Astrocyte (in vitro differentiated cells and primary cell): ENCODE data around the gene MUC3A. TPM values are rescaled to one million over a fixed set of nuclear protein-coding genes. Genes with fewer than 3 reads are reported as not detected.
"Not testable (repeated sequence)": the region's sequence is repeated elsewhere in the genome, so short reads cannot be mapped to it uniquely, and the experiment has no call there.

Experiments used
- DNase-seq: peaks from one replicate; pipeline ENCODE4 v3.0.0-alpha.2; 2010; ENCODE audit warnings: low read depth
- FAIRE-seq: peaks from 2 replicates; lab custom pipeline; 2011; peaks lifted over from hg19 to GRCh38; lab: Jason Lieb, UNC
- H2AFZ ChIP-seq: 2 replicates; pipeline ENCODE4 v1.6.0; 2012; ENCODE audit warnings: low read depth, low read length, inconsistent platforms
- H3K27ac ChIP-seq: 2 replicates; pipeline ENCODE4 v1.5.1; 2011; ENCODE audit warnings: low read depth, low read length, inconsistent platforms
- H3K27me3 ChIP-seq: 2 replicates; pipeline ENCODE4 v1.6.0; 2011; ENCODE audit warnings: low read length, inconsistent platforms; ENCODE audit not compliant: insufficient read depth
- H3K36me3 ChIP-seq: 2 replicates; pipeline ENCODE4 v1.5.1; 2011; ENCODE audit warnings: low read length, inconsistent platforms; ENCODE audit not compliant: insufficient read depth
- H3K4me1 ChIP-seq: 2 replicates; pipeline ENCODE4 v1.5.1; 2011; ENCODE audit warnings: low read length, inconsistent platforms; ENCODE audit not compliant: insufficient read depth
- H3K4me2 ChIP-seq: 2 replicates; pipeline ENCODE4 v1.6.0; 2012; ENCODE audit warnings: low read length, inconsistent platforms
- H3K4me3 ChIP-seq: 2 replicates; pipeline ENCODE4 v1.5.1; 2011; ENCODE audit warnings: low read depth, mild to moderate bottlenecking, low read length, inconsistent platforms; ENCODE audit not compliant: insufficient read depth
- H3K79me2 ChIP-seq: 2 replicates; pipeline ENCODE4 v1.6.0; 2012; ENCODE audit warnings: mild to moderate bottlenecking, low read length, inconsistent platforms; ENCODE audit not compliant: insufficient read depth
- H3K9ac ChIP-seq: 2 replicates; pipeline ENCODE4 v1.6.0; 2012; ENCODE audit warnings: mild to moderate bottlenecking, low read length, inconsistent platforms
- H3K9me3 ChIP-seq: 2 replicates; pipeline ENCODE4 v1.5.1; 2012; ENCODE audit warnings: low read depth, mild to moderate bottlenecking, low read length, inconsistent platforms; ENCODE audit not compliant: insufficient read depth
- H4K20me1 ChIP-seq: 2 replicates; pipeline ENCODE4 v1.6.0; 2012; ENCODE audit warnings: low read length, inconsistent platforms; ENCODE audit not compliant: insufficient read depth
- H3K27ac Mint-ChIP-seq: one replicate; pipeline ENCODE4 v1.8.0; 2021; ENCODE audit warnings: mild to moderate bottlenecking, mixed read lengths; ENCODE audit not compliant: unreplicated experiment
- H3K27me3 Mint-ChIP-seq: one replicate; pipeline ENCODE4 v1.8.0; 2021; ENCODE audit warnings: low read depth, mixed read lengths; ENCODE audit not compliant: unreplicated experiment
- H3K36me3 Mint-ChIP-seq: one replicate; pipeline ENCODE4 v1.8.0; 2021; ENCODE audit warnings: low read depth, mixed read lengths; ENCODE audit not compliant: unreplicated experiment
- H3K4me1 Mint-ChIP-seq: one replicate; pipeline ENCODE4 v1.8.0; 2021; ENCODE audit warnings: low read depth, mixed read lengths; ENCODE audit not compliant: unreplicated experiment
- H3K4me3 Mint-ChIP-seq: one replicate; pipeline ENCODE4 v1.8.0; 2021; ENCODE audit warnings: mild to moderate bottlenecking, moderate library complexity, mixed read lengths; ENCODE audit not compliant: unreplicated experiment
- H3K9me3 Mint-ChIP-seq: one replicate; pipeline ENCODE4 v1.8.0; 2021; ENCODE audit warnings: mild to moderate bottlenecking, mixed read lengths; ENCODE audit not compliant: unreplicated experiment
- EZH2 ChIP-seq: IDR thresholded peaks from 2 replicates; pipeline ENCODE4 v1.6.1; 2012; ENCODE audit warnings: mild to moderate bottlenecking, low read length, inconsistent platforms; ENCODE audit not compliant: insufficient read depth
- total RNA-seq: library from RNA; stranded (reverse); gene quantifications from 2 replicates; pipeline ENCODE4 v1.2.1, GENCODE V29; 2021
- TF ChIP-seq, protein P1 (sequence below): IDR thresholded peaks from 2 replicates; pipeline ENCODE4 v1.5.1; 2011; ENCODE audit warnings: low read depth, mild to moderate bottlenecking, inconsistent platforms, low read length, moderate library complexity; ENCODE audit not compliant: insufficient read depth

The MUC3A gene
- total RNA-seq, 1 donor from 2014 or later, result 0.61 TPM

DNA sequence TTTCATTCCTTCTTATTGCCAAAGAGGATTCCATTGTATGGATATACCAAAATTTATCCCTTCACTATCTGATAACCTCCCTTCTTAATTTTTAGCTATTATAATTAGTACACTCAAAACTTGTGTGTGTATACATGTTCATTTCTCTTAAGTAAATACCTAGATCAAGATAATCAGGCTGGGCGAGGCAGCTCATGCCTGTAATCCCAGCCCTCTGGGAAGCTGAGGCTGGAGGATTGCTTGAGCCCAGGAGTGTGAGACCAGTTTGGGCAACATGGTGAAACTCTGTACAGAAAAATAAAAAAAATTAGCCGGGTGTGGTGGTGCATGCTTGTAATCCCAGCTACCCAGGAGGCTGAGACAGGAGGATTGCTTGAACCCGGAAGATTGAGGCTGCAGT is 37.9 kb upstream of the MUC3A start:
- Mint-ChIP-seq H3K27ac (no peak overlapping the region), H3K27me3 (peaks cover 3% of the 10 kb centered on the region), H3K36me3 (no peaks in the 10 kb centered on the region), H3K9me3 (peaks cover 6% of the 10 kb centered on the region), H3K4me1 (peaks cover 1% of the 10 kb centered on the region), H3K4me3 (no peak overlapping the region)
- Histone ChIP-seq H3K4me2 (no peak overlapping the region), H3K4me3 (no peak overlapping the region), H3K27ac (no peak overlapping the region), H3K9me3 (no peaks in the 10 kb centered on the region), H2AFZ (no peak overlapping the region), H4K20me1 (no peaks in the 10 kb centered on the region), H3K9ac (no peak overlapping the region), H3K4me1 (no peaks in the 10 kb centered on the region), H3K36me3 (no peaks in the 10 kb centered on the region), H3K79me2 (no peaks in the 10 kb centered on the region), H3K27me3 (peaks cover 2% of the 10 kb centered on the region)
- FAIRE-seq (no peak), DNase-seq (no peak)
- TF ChIP-seq EZH2, result no peak
- TF ChIP-seq, protein P1, sequence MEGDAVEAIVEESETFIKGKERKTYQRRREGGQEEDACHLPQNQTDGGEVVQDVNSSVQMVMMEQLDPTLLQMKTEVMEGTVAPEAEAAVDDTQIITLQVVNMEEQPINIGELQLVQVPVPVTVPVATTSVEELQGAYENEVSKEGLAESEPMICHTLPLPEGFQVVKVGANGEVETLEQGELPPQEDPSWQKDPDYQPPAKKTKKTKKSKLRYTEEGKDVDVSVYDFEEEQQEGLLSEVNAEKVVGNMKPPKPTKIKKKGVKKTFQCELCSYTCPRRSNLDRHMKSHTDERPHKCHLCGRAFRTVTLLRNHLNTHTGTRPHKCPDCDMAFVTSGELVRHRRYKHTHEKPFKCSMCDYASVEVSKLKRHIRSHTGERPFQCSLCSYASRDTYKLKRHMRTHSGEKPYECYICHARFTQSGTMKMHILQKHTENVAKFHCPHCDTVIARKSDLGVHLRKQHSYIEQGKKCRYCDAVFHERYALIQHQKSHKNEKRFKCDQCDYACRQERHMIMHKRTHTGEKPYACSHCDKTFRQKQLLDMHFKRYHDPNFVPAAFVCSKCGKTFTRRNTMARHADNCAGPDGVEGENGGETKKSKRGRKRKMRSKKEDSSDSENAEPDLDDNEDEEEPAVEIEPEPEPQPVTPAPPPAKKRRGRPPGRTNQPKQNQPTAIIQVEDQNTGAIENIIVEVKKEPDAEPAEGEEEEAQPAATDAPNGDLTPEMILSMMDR, result no peak

DNA sequence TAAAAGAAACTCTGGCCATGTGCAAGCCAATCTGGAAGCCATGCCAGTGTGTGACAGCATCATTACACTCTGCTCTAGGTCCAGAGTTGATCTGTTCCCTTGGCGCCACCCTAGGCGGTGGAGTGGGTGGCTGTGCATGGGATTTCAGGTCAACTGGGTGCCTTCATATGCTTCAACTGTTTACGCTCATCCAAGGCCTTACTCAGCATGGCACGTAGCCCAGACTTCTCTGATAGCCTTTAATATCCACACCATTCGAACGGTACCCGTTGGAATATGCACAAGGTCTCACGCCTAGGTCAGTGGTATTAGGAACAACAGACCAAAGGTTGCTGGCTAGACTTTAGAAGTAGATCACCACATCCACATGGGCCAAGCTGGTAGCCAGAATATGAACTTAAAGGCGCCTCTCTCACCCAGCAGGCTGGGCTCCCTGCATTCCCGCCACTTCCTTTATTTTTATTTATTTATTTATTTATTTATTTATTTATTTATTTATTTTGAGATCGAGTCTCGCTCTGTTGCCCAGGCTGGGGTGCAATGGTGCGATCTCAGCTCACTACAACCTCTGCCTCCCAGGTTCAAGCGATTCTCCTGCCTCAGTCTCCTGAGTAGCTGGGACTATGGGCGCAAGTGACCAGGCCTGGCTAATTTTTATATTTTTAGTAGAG is 35.0 kb upstream of the MUC3A start:
- peaks cover 2% of the 10 kb centered on the region for H3K27me3 ChIP-seq
- no peaks in the 10 kb centered on the region for H3K79me2 ChIP-seq
- H3K9me3 ChIP-seq, result no peaks in the 10 kb centered on the region
- TF ChIP-seq EZH2, result no peak
- TF ChIP-seq, protein P1, result no peak
- no peaks in the 10 kb centered on the region for H4K20me1 ChIP-seq
- FAIRE-seq (peak; percentile 9), DNase-seq (no peak)
- H3K36me3 ChIP-seq, result no peaks in the 10 kb centered on the region
- no peak overlapping the region for H3K4me2 ChIP-seq
- no peak overlapping the region for H3K27ac ChIP-seq
- H3K4me1 Mint-ChIP-seq, result peaks cover 1% of the 10 kb centered on the region
- H3K4me3 Mint-ChIP-seq, result no peak overlapping the region
- no peaks in the 10 kb centered on the region for H3K4me1 ChIP-seq
- no peak overlapping the region for H2AFZ ChIP-seq
- H3K4me3 ChIP-seq, result no peak overlapping the region
- peaks cover 3% of the 10 kb centered on the region for H3K27me3 Mint-ChIP-seq
- H3K36me3 Mint-ChIP-seq, result no peaks in the 10 kb centered on the region
- H3K9me3 Mint-ChIP-seq, result peaks cover 3% of the 10 kb centered on the region
- no peak overlapping the region for H3K9ac ChIP-seq
- no peak overlapping the region for H3K27ac Mint-ChIP-seq

DNA sequence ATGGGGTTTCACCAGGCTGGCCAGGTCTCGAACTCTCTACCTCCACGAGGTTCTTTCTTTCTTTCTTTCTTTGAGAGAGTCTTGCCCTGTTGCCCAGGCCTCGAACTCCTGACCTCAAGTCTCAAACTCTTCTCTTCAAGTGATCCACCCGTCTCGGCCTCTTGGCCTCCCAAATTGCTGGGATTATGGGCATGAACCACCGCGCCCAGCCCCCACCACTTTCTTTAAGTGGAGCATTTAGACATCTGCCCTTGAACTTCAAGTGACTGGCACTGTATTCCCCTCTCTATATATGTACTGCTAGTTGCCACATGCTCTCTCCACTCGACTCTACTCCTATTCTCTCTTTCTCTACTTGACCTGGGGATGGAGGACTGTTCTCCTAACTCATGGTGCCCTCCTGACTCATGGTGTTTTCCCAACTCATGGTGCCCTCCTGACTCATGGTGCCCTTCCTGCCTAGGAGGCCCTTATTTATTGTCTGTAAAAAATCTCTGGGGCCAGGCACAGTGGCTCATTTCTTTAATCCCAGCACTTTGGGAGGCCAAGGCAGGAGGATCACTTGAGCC is 34.4 kb upstream of the MUC3A start:
- no peak overlapping the region for H3K9ac ChIP-seq
- H3K4me3 Mint-ChIP-seq, result no peak overlapping the region
- H3K27me3 Mint-ChIP-seq, result peaks cover 6% of the 10 kb centered on the region
- H3K9me3 Mint-ChIP-seq, result peaks cover 3% of the 10 kb centered on the region
- no peaks in the 10 kb centered on the region for H3K9me3 ChIP-seq
- peaks cover 2% of the 10 kb centered on the region for H3K27me3 ChIP-seq
- H3K4me1 ChIP-seq, result no peaks in the 10 kb centered on the region
- FAIRE-seq (no peak), DNase-seq (no peak)
- H3K4me2 ChIP-seq, result no peak overlapping the region
- H3K79me2 ChIP-seq, result no peaks in the 10 kb centered on the region
- no peak overlapping the region for H3K27ac Mint-ChIP-seq
- H3K36me3 ChIP-seq, result no peaks in the 10 kb centered on the region
- no peaks in the 10 kb centered on the region for H3K36me3 Mint-ChIP-seq
- no peak overlapping the region for H3K4me3 ChIP-seq
- no peak overlapping the region for H2AFZ ChIP-seq
- TF ChIP-seq, protein P1, result no peak
- TF ChIP-seq EZH2, result no peak
- no peaks in the 10 kb centered on the region for H4K20me1 ChIP-seq
- H3K4me1 Mint-ChIP-seq, result peaks cover 1% of the 10 kb centered on the region
- H3K27ac ChIP-seq, result no peak overlapping the region

GRCh38 chr7:100919335-100919734 is 30.0 kb upstream of the MUC3A start:
- not testable (repeated sequence) for H3K36me3 Mint-ChIP-seq, H3K9me3 ChIP-seq, H2AFZ ChIP-seq, H3K4me3 ChIP-seq, H3K79me2 ChIP-seq, H3K27me3 ChIP-seq, DNase-seq, H3K27ac Mint-ChIP-seq, FAIRE-seq, H3K4me3 Mint-ChIP-seq, H3K4me2 ChIP-seq, H3K36me3 ChIP-seq, H3K4me1 ChIP-seq, H3K9ac ChIP-seq, H3K9me3 Mint-ChIP-seq, H3K27ac ChIP-seq, H3K4me1 Mint-ChIP-seq, H4K20me1 ChIP-seq
- peaks cover 27% of the 10 kb centered on the region for H3K27me3 Mint-ChIP-seq
